HepG2 (cell line): Measurements from ENCODE around the gene MAPK12.

ENCODE experiments used
- CHD2 ChIP-seq: IDR thresholded peaks from 2 replicates; pipeline ENCODE4 v1.6.1; 2011; ENCODE audit warnings: low read depth, low read length, improper control_type of control experiment
- CTCF ChIP-seq: sonication (generic); formaldehyde crosslinking; IDR thresholded peaks from 2 replicates; pipeline ENCODE4 v1.5.0; 2020; ENCODE audit warnings: mild to moderate bottlenecking, missing genetic modification reagents, moderate library complexity
- FOXM1 ChIP-seq: sonication (generic); formaldehyde crosslinking; IDR thresholded peaks from 2 replicates; pipeline ENCODE4 v1.5.0; 2020; ENCODE audit warnings: missing genetic modification reagents
- GABPA ChIP-seq, 2 experiments: IDR thresholded peaks; 2 replicates each; pipeline ENCODE4 v1.6.1; 2011 to 2016; ENCODE audit warnings: low read depth in 2 of 2, low read length in 1 of 2, missing biosample characterization in 1 of 2, missing genetic modification characterization in 1 of 2
- POLR2AphosphoS5 ChIP-seq: IDR thresholded peaks from 2 replicates; pipeline ENCODE4 v1.6.1; 2012; ENCODE audit warnings: low read depth, low read length
- RNF2 ChIP-seq: fragments of 450-650 bp; conservative IDR thresholded peaks from 2 replicates; pipeline ENCODE4 v1.6.1; 2016; ENCODE audit warnings: low read depth
- RORA ChIP-seq: sonication (generic); formaldehyde crosslinking; IDR thresholded peaks from 2 replicates; pipeline ENCODE4 v1.5.0; 2020; ENCODE audit warnings: mild to moderate bottlenecking, missing genetic modification reagents, moderate library complexity
- SRF ChIP-seq: IDR thresholded peaks from 2 replicates; pipeline ENCODE4 v1.6.1; 2011; ENCODE audit warnings: mild to moderate bottlenecking, low read depth, low read length, moderate library complexity
- ZNF263 ChIP-seq: sonication (generic); formaldehyde crosslinking; IDR thresholded peaks from 2 replicates; pipeline ENCODE4 v1.4.0; 2020; ENCODE audit warnings: missing genetic modification reagents
- ZNF431 ChIP-seq: sonication (generic); formaldehyde crosslinking; IDR thresholded peaks from 2 replicates; pipeline ENCODE4 v1.9.0; 2022; ENCODE audit warnings: missing genetic modification reagents, low read depth, mild to moderate bottlenecking, borderline replicate concordance
- TF ChIP-seq, protein P1 (sequence below): sonication (generic); formaldehyde crosslinking; IDR thresholded peaks from 2 replicates; pipeline ENCODE4 v1.8.1; 2023; ENCODE audit warnings: mild to moderate bottlenecking, missing genetic modification reagents

DNA sequence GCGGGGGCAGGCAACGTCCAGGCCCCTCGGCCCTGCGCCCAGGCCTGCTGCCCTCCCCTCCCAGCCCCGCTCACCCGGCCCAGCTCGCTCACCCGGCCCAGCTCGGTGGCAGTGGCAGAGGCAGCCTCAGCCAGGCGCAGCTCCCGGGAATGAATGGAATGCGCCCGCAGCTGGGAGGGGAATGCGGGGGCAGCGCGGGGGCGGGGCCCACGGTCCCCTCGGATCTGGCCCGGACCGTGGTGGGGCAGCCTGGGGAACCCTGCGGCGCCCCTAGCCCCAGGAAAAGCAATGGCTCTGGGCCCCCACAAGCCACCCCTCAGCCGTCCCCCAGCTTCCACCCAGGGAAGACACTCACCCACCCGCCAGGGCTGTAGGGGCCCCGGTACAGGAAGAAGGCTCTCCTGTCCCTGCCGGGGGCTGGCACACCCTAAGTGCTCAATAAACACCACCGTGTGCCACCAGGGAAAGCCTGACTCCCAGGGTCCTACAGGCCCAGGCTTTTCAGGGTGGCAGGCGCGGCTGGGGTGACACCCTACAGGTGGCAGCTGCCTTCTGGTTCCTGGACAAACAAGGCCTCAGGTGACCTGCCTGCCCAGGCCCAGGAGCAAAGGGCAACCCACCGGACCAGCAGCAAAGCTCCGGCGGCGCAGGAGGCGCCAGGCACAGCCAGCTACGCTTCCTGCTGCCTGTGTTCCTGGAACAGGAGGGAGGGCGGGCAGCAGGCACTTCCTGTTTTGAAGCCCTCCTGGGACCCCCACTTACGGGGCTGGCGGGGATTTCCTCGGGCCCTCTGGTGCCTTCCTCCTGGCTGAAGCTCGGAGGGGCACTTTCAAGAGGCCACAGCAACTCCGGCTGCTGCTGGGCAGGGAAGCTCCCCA, 32.2 kb upstream of the MAPK12 start:
- TF ChIP-seq RORA (no peak), FOXM1 (CRISPR knock-in tag) (no peak), ZNF431 (CRISPR knock-in tag) (peak; percentile 88), CTCF (CRISPR knock-in tag) (peak; percentile 54), RNF2 (no peak), SRF (no peak), CHD2 (no peak), POLR2AphosphoS5 (0 out of 2 replicates have a peak, but pooled peaks have one; percentile 42), GABPA (IDR thresholded peaks at IDR 0.05; ENCODE audit: low read depth, low read length) (peak; percentile 49), GABPA (CRISPR knock-in tag; IDR thresholded peaks at IDR 0.05; ENCODE audit: low read depth) (peak; percentile 80), ZNF263 (CRISPR knock-in tag) (no peak)
- TF ChIP-seq, protein P1, sequence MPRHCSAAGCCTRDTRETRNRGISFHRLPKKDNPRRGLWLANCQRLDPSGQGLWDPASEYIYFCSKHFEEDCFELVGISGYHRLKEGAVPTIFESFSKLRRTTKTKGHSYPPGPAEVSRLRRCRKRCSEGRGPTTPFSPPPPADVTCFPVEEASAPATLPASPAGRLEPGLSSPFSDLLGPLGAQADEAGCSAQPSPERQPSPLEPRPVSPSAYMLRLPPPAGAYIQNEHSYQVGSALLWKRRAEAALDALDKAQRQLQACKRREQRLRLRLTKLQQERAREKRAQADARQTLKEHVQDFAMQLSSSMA, result no peak
